SU-DHL-6 (cell line): ENCODE results near the gene ZDHHC20.

Experiments
- H2AFZ ChIP-seq: fragments of 200-600 bp; sonication (generic); 2 replicates; pipeline ENCODE4 v1.6.1; 2014; ENCODE audit warnings: low read depth, mild to moderate bottlenecking, moderate library complexity, mixed read lengths, antibody characterized with exemption, low read length; ENCODE audit not compliant: severe bottlenecking
- H3F3A ChIP-seq: fragments of 200-600 bp; shearing (Covaris generic); 2 replicates; pipeline ENCODE4 v1.6.0; 2016; ENCODE audit warnings: antibody characterized with exemption, mild to moderate bottlenecking; ENCODE audit not compliant: insufficient read depth
- H3K27ac ChIP-seq: fragments of 200-600 bp; sonication (generic); 2 replicates; pipeline ENCODE4 v1.5.1; 2016; ENCODE audit warnings: low read depth, mild to moderate bottlenecking, low read length, moderate library complexity, mixed read lengths
- H3K27me3 ChIP-seq: fragments of 200-600 bp; sonication (generic), shearing (Covaris generic); 2 replicates; pipeline ENCODE4 v1.6.0; 2014; ENCODE audit warnings: mild to moderate bottlenecking, low read length
- H3K36me3 ChIP-seq: fragments of 200-600 bp; sonication (generic); 2 replicates; pipeline ENCODE4 v1.6.1; 2014; ENCODE audit warnings: mild to moderate bottlenecking, low read length, mixed read lengths
- H3K4me2 ChIP-seq: fragments of 300-600, 200-600 bp; shearing (Covaris generic), sonication (generic); 2 replicates; pipeline ENCODE4 v1.6.0; 2014; ENCODE audit warnings: low read length, low read depth, mild to moderate bottlenecking; ENCODE audit not compliant: poor library complexity, severe bottlenecking
- H3K4me3 ChIP-seq: fragments of 200-600 bp; sonication (generic); 2 replicates; pipeline ENCODE4 v1.5.1; 2014; ENCODE audit warnings: antibody characterized with exemption, low read length, mild to moderate bottlenecking, mixed read lengths; ENCODE audit not compliant: insufficient read depth, poor library complexity, severe bottlenecking
- H3K79me2 ChIP-seq: fragments of 200-600 bp; sonication (generic); 2 replicates; pipeline ENCODE4 v1.6.1; 2014; ENCODE audit warnings: mild to moderate bottlenecking, low read length, moderate library complexity; ENCODE audit not compliant: insufficient read depth
- H3K9ac ChIP-seq: fragments of 200-600 bp; sonication (generic); 2 replicates; pipeline ENCODE4 v1.7.0; 2014; ENCODE audit warnings: mild to moderate bottlenecking, low read length
- H3K9me2 ChIP-seq: fragments of 200-600 bp; sonication (generic); replicated peaks from 2 replicates; pipeline ENCODE4 v1.6.1; 2014; ENCODE audit warnings: low read length; ENCODE audit not compliant: insufficient read depth
- H3K9me3 ChIP-seq: fragments of 200-600 bp; sonication (generic); 2 replicates; pipeline ENCODE4 v1.6.1; 2014; ENCODE audit warnings: low read length, mixed read lengths; ENCODE audit not compliant: insufficient read depth
- H4K20me1 ChIP-seq: fragments of 200-600 bp; sonication (generic); 2 replicates; pipeline ENCODE4 v1.6.1; 2014; ENCODE audit warnings: low read depth, mild to moderate bottlenecking, antibody characterized with exemption, low read length, moderate library complexity, mixed read lengths
- EZH2phosphoT487 ChIP-seq: fragments of 200-600 bp; sonication (generic), shearing (Covaris generic); conservative IDR thresholded peaks from 2 replicates; pipeline ENCODE4 v1.6.1; 2018; ENCODE audit warnings: mild to moderate bottlenecking, antibody characterized with exemption, low read length, moderate library complexity, mixed read lengths
- TF ChIP-seq, protein P1 (sequence below): fragments of 200-600 bp; sonication (generic); IDR thresholded peaks from one replicate; pipeline ENCODE4 v1.5.1; 2017; ENCODE audit warnings: antibody characterized with exemption, mild to moderate bottlenecking, low read length, moderate library complexity; ENCODE audit not compliant: insufficient read depth, poor library complexity, severe bottlenecking

ZDHHC20 gene

DNA sequence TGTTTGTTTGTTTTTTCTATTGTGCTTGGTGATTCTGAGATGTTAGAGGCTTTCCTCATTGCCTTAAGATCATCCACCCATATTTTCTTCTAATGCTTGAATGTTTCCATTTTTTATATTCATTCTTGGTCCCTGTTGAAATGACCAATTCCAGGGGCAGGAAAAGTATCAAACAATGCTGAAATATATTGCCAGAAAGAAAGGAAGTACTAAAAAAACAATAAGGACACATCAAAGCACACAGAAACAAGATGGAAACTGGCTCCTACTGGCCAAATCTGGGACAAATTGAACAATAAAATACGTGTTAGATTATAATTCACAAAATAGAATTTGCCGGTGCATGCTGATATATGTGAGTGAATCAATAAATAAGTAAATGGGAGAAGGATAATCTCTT is 23.9 kb downstream of the ZDHHC20 start:
- H3K9me3 ChIP-seq, result no peaks in the 10 kb centered on the region
- peaks cover 95% of the 10 kb centered on the region for H3K79me2 ChIP-seq

DNA sequence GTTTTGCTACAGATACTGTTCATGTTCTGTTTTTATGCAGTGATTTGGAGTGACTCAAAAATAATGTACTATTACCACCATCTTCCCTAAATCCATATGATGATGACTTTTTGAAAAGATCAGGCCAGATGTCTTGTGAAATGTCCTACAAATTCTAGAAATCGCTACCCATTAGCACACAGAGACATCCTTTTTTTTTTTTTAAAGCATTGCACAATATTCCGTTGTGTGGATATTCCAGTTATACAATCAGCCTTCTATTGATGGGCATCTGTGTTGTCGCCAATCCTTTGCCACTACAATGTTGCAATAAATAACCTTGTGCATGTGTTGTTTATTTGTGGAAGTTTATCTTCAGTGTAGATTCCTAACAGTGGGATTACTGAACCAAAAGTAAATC is 24.5 kb downstream of the ZDHHC20 start:
- H3K4me2 ChIP-seq, result no peak overlapping the region
- no peaks in the 10 kb centered on the region for H3K9me3 ChIP-seq

More for the DNA sequence above, 23.9 kb downstream of the ZDHHC20 start:
- Histone ChIP-seq H3K4me2 (no peak overlapping the region), H3F3A (no peaks in the 10 kb centered on the region), H3K9ac (no peak overlapping the region), H4K20me1 (no peaks in the 10 kb centered on the region), H3K27ac (no peak overlapping the region), H3K9me2 (no peaks in the 10 kb centered on the region), H3K36me3 (0 out of 2 replicates have a peak, but pooled peaks cover 5% of the 10 kb centered on the region), H2AFZ (no peak overlapping the region), H3K27me3 (no peaks in the 10 kb centered on the region), H3K4me3 (no peak overlapping the region)
- TF ChIP-seq, protein P1, sequence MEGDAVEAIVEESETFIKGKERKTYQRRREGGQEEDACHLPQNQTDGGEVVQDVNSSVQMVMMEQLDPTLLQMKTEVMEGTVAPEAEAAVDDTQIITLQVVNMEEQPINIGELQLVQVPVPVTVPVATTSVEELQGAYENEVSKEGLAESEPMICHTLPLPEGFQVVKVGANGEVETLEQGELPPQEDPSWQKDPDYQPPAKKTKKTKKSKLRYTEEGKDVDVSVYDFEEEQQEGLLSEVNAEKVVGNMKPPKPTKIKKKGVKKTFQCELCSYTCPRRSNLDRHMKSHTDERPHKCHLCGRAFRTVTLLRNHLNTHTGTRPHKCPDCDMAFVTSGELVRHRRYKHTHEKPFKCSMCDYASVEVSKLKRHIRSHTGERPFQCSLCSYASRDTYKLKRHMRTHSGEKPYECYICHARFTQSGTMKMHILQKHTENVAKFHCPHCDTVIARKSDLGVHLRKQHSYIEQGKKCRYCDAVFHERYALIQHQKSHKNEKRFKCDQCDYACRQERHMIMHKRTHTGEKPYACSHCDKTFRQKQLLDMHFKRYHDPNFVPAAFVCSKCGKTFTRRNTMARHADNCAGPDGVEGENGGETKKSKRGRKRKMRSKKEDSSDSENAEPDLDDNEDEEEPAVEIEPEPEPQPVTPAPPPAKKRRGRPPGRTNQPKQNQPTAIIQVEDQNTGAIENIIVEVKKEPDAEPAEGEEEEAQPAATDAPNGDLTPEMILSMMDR, result no peak
- TF ChIP-seq EZH2phosphoT487, result no peak

DNA sequence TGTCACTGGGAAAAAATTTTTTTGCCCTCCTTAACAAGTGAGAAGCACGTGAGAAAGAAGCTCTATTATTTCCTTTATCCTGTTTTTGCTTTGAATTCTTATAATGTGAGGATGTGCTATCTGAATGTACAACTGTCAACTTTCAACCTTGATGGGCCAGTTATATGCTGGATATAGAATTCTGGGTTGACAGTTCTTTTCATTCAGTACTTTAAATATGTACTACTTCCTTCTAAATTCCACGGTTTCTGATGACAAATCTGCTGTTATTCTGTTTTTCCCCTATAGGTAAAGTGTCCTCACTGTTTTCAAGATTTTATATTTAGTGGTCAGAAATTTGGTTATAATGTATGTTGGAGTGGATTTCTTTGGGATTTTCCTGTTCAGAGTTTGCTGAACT is 29.9 kb downstream of the ZDHHC20 start:
- Histone ChIP-seq H4K20me1 (no peaks in the 10 kb centered on the region; the same call in 1 of the 2 replicates), H3K27ac (no peak overlapping the region), H3K4me2 (no peak overlapping the region), H3K4me3 (no peak overlapping the region), H3K9ac (no peak overlapping the region), H2AFZ (no peak overlapping the region), H3K9me2 (no peaks in the 10 kb centered on the region), H3K9me3 (no peaks in the 10 kb centered on the region), H3K36me3 (no peaks in the 10 kb centered on the region; the same call in 1 of the 2 replicates), H3F3A (peaks cover 5% of the 10 kb centered on the region; the same call in 1 of the 2 replicates), H3K27me3 (no peaks in the 10 kb centered on the region), H3K79me2 (peaks cover 87% of the 10 kb centered on the region)
- TF ChIP-seq, protein P1, result no peak
- no peak for TF ChIP-seq EZH2phosphoT487

More for the DNA sequence above, 24.5 kb downstream of the ZDHHC20 start:
- Histone ChIP-seq H3K9ac (no peak overlapping the region), H4K20me1 (no peaks in the 10 kb centered on the region), H3K4me3 (no peak overlapping the region), H3K79me2 (peaks cover 95% of the 10 kb centered on the region), H2AFZ (no peak overlapping the region), H3F3A (no peaks in the 10 kb centered on the region), H3K9me2 (no peaks in the 10 kb centered on the region), H3K36me3 (0 out of 2 replicates have a peak, but pooled peaks cover 5% of the 10 kb centered on the region), H3K27ac (no peak overlapping the region), H3K27me3 (no peaks in the 10 kb centered on the region)
- TF ChIP-seq, protein P1, result no peak
- TF ChIP-seq EZH2phosphoT487, result no peak
